ENCODE measurements around the gene TIMM21.

The TIMM21 gene

DNA sequence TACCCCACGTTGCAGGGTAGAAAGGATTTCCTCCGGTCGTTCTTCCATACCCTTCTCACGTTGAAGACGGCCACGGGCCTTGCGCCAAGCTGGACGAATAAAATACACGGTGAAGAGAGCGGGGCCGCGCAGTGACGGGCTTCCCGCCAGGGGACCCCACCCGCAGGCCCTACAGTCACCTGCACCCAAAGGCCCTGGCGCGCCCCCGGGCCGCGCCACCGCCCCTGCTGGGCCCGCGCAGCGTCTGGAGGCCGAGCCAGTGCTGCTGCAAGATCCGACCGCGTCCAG is 888 bp upstream of the TIMM21 start:
- Histone ChIP-seq H3K9me3 (ENCODE audit: severe bottlenecking) (no peaks in the 10 kb centered on the region), H3K4me3 (ENCODE audit: low read depth, low read length) (peak overlapping the region; percentile 99), H3K27ac (peak overlapping the region; percentile 95), H3K36me3 (peaks cover 25% of the 10 kb centered on the region), H3K27me3 (ENCODE audit: insufficient read depth, low read depth, severe bottlenecking) (no peaks in the 10 kb centered on the region)
- DNase-seq = no peak
- TF ChIP-seq, protein P1, sequence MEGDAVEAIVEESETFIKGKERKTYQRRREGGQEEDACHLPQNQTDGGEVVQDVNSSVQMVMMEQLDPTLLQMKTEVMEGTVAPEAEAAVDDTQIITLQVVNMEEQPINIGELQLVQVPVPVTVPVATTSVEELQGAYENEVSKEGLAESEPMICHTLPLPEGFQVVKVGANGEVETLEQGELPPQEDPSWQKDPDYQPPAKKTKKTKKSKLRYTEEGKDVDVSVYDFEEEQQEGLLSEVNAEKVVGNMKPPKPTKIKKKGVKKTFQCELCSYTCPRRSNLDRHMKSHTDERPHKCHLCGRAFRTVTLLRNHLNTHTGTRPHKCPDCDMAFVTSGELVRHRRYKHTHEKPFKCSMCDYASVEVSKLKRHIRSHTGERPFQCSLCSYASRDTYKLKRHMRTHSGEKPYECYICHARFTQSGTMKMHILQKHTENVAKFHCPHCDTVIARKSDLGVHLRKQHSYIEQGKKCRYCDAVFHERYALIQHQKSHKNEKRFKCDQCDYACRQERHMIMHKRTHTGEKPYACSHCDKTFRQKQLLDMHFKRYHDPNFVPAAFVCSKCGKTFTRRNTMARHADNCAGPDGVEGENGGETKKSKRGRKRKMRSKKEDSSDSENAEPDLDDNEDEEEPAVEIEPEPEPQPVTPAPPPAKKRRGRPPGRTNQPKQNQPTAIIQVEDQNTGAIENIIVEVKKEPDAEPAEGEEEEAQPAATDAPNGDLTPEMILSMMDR (IDR thresholded peaks at IDR 0.05; ENCODE audit: low read depth, low read length) = 0 out of 2 replicates have a peak, but pooled peaks have one; percentile 9

DNA sequence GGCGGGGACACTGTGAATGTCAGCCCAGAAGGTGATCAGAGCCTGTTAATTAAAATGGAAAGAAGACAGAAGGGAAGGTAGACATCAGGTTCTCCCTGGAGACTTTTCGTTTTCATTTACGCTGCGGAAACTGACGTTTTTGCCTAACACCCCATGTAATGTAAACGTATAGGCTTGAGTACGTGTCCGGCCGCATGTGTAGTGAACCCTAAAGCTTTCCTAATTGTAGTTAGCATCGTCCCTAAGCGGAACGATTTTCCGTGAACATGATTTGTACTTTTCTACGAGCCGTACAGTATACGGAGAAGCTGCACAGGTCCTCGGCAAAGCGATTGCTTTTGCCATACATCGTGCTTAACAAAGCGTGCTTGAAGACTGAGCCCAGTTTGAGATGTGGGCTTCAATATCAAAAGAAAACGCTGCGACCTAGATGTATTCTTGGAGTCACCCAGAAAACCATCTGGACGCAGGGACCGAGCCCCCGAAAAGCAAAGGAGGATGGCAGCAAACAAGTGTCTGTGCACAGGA is 284 bp downstream of the TIMM21 start:
- no peak for DNase-seq
- peaks cover 34% of the 10 kb centered on the region for H3K36me3 ChIP-seq
- H3K4me3 ChIP-seq (ENCODE audit: low read depth, low read length) = peak overlapping the region; percentile 99
- no peaks in the 10 kb centered on the region for H3K27me3 ChIP-seq (ENCODE audit: insufficient read depth, low read depth, severe bottlenecking)
- TF ChIP-seq, protein P1 (IDR thresholded peaks at IDR 0.05; ENCODE audit: low read depth, low read length) = no peak
- H3K9me3 ChIP-seq (ENCODE audit: severe bottlenecking) = no peaks in the 10 kb centered on the region
- peak overlapping the region; percentile 95 for H3K27ac ChIP-seq

DNA sequence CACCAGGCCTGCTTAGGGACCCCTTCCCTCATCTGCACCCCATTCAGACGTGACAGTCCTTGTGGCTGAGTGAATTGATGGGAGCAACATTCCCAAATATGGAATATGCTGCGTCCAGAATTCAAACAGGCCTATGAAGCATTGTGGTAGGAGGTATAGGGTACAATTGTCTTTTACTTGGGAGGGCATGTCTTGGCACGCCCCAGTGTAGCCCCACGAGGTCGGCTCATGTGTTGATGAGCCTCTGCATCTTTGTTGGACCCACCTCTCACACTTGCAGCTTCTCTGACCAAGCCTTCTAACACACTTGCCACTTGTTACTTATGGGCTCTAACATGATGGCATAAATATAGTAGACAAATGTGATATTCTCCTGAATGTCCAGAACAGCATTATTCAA is 1.6 kb downstream of the TIMM21 start:
- peaks cover 45% of the 10 kb centered on the region for H3K36me3 ChIP-seq
- H3K4me3 ChIP-seq (ENCODE audit: low read depth, low read length) = peak overlapping the region; percentile 99
- peak overlapping the region; percentile 95 for H3K27ac ChIP-seq
- no peaks in the 10 kb centered on the region for H3K27me3 ChIP-seq (ENCODE audit: insufficient read depth, low read depth, severe bottlenecking)
- no peak for DNase-seq
- TF ChIP-seq, protein P1 (IDR thresholded peaks at IDR 0.05; ENCODE audit: low read depth, low read length) = no peak
- H3K9me3 ChIP-seq (ENCODE audit: severe bottlenecking) = no peaks in the 10 kb centered on the region

DNA sequence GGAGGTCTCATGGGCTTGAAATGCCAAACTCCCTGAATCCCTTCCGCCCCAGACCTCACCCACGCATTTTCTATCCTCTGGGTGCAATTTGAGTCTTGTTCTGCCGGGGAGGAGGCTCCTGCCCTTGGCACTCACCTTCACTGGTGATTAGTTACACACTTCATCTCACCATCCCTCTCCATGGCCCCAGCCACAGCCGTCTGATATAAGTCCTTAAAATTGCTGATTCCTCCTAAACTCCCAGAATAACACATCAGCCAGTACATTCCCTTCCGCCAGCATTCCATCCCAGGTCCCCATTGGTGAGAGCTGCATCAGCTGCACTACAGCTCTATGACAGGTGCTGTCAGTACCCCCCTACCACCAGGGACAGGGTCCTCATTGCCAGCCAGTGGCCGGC is 3.9 kb downstream of the TIMM21 start:
- no peak overlapping the region for H3K27ac ChIP-seq
- H3K36me3 ChIP-seq = peaks cover 69% of the 10 kb centered on the region
- no peaks in the 10 kb centered on the region for H3K9me3 ChIP-seq (ENCODE audit: severe bottlenecking)
- H3K4me3 ChIP-seq (ENCODE audit: low read depth, low read length) = no peak overlapping the region
- H3K27me3 ChIP-seq (ENCODE audit: insufficient read depth, low read depth, severe bottlenecking) = no peaks in the 10 kb centered on the region
- no peak for DNase-seq
- TF ChIP-seq, protein P1 (IDR thresholded peaks at IDR 0.05; ENCODE audit: low read depth, low read length) = no peak

DNA sequence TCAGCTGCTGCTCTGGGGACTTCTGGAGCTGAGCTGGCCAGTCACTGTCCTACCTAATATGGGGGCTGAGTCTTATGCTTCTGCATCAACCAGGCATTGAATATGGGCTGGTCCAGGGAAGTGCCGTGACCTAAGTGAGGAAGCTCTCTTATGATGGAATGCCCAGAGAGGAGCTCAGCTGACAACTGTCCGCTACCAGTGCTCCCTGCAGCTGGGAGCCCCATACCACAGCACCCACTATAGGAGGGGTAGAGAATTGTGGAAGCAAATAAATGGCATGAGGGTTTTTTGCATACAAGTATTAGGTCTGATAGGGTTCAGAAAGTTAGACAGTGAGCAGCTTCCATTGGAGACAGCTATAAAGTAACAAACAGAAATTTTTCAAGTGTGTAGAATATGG is 4.5 kb downstream of the TIMM21 start:
- Histone ChIP-seq H3K9me3 (ENCODE audit: severe bottlenecking) (no peaks in the 10 kb centered on the region), H3K4me3 (ENCODE audit: low read depth, low read length) (no peak overlapping the region), H3K27ac (no peak overlapping the region), H3K27me3 (ENCODE audit: insufficient read depth, low read depth, severe bottlenecking) (no peaks in the 10 kb centered on the region), H3K36me3 (peaks cover 74% of the 10 kb centered on the region)
- DNase-seq = no peak
- TF ChIP-seq, protein P1 (IDR thresholded peaks at IDR 0.05; ENCODE audit: low read depth, low read length) = peak; percentile 43

DNA sequence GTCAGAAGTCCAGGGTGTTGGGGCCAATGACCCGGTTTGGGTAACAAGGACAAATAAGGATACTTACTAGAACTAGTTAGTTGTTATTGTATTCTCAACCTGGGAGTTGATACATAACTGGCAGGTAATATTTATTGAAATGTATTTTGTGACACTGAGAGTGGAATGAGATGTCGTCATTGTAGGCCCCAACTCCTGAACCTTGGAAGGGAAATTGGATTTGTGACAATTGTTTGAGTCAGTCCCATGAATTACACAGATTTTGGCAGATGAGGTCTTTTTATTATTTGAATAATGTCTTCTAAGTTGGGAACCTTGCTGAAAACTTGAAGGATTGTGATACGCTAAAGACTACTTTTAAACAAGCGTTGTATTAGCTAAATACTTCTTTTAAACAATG is 5.1 kb downstream of the TIMM21 start:
- no peak for DNase-seq
- Histone ChIP-seq H3K27ac (no peak overlapping the region), H3K9me3 (ENCODE audit: severe bottlenecking) (no peaks in the 10 kb centered on the region), H3K36me3 (peaks cover 80% of the 10 kb centered on the region), H3K27me3 (ENCODE audit: insufficient read depth, low read depth, severe bottlenecking) (no peaks in the 10 kb centered on the region), H3K4me3 (ENCODE audit: low read depth, low read length) (no peak overlapping the region)
- TF ChIP-seq, protein P1 (IDR thresholded peaks at IDR 0.05; ENCODE audit: low read depth, low read length) = no peak
